ENCODE measurements around the gene WHRN. TPM values are rescaled to one million over a fixed set of nuclear protein-coding genes. Genes with fewer than 3 reads are reported as not detected.
A peak's percentile ranks its signal among the peaks of the same experiment; 100 is the strongest.

The WHRN gene
- total RNA-seq, 1 experiment from 2014 or later = 19.8 TPM

GRCh38 chr9:114367366-114367765 is 137.9 kb downstream of the WHRN start:
- no peaks in the 10 kb centered on the region for H3K79me2 ChIP-seq (ENCODE audit: low read depth)
- H3K4me2 ChIP-seq = no peak overlapping the region; the same call in 1 of the 2 replicates
- no peaks in the 10 kb centered on the region for H3K9me2 ChIP-seq (ENCODE audit: insufficient read depth)
- ChIA-PET CTCF (no interaction called here), POLR2A (ENCODE audit: unreplicated experiment) (no interaction called here)
- H3F3A ChIP-seq (ENCODE audit: insufficient read depth, low read depth) = peaks cover 34% of the 10 kb centered on the region; the same call in 1 of the 2 replicates
- H3K27me3 ChIP-seq (ENCODE audit: insufficient read depth, low read depth) = no peaks in the 10 kb centered on the region
- H4K20me1 ChIP-seq (ENCODE audit: insufficient read depth) = no peaks in the 10 kb centered on the region
- H2AFZ ChIP-seq = no peak overlapping the region
- no peak overlapping the region for H3K27ac ChIP-seq
- no peak overlapping the region for H3K4me3 ChIP-seq
- no peak for DNase-seq
- intact Hi-C loops (cut with micrococcal nuclease; ENCODE audit: unreplicated experiment) = no loop called here
- H3K36me3 ChIP-seq (ENCODE audit: low read depth) = no peaks in the 10 kb centered on the region
- peaks cover 38% of the 10 kb centered on the region for H3K4me1 ChIP-seq (replicated peaks; ENCODE audit: insufficient read depth)
- no peak for TF ChIP-seq CTCF (conservative IDR thresholded peaks at IDR 0.05)
- TF ChIP-seq EZH2 (IDR thresholded peaks at IDR 0.05; ENCODE audit: low read depth) = no peak
- no TSS peak for BruUV-seq (replicated peaks)
- no peaks in the 10 kb centered on the region for H3K9me3 ChIP-seq (ENCODE audit: insufficient read depth, low read depth)

GRCh38 chr9:114366334-114367128 is 138.7 kb downstream of the WHRN start:
- no peak for TF ChIP-seq CTCF (conservative IDR thresholded peaks at IDR 0.05)
- no peak for TF ChIP-seq EZH2 (IDR thresholded peaks at IDR 0.05; ENCODE audit: low read depth)
- H3K4me2 ChIP-seq = peak overlapping the region; percentile 35
- intact Hi-C loops (cut with micrococcal nuclease; ENCODE audit: unreplicated experiment) = no loop called here
- no peak overlapping the region for H3K4me3 ChIP-seq
- DNase-seq = peak in 1 of 2 experiments; percentile 68
- H4K20me1 ChIP-seq (ENCODE audit: insufficient read depth) = no peaks in the 10 kb centered on the region
- peaks cover 38% of the 10 kb centered on the region for H3K4me1 ChIP-seq (replicated peaks; ENCODE audit: insufficient read depth)
- ChIA-PET CTCF (interaction anchor here (0.6 kb wide), 1 partner anchor 385 kb away, joined by 11 read pairs; no protein-coding TSS in a partner anchor), POLR2A (ENCODE audit: unreplicated experiment) (no interaction called here)
- H3F3A ChIP-seq (ENCODE audit: insufficient read depth, low read depth) = peaks cover 34% of the 10 kb centered on the region; the same call in 1 of the 2 replicates
- H3K79me2 ChIP-seq (ENCODE audit: low read depth) = no peaks in the 10 kb centered on the region
- H3K9me2 ChIP-seq (ENCODE audit: insufficient read depth) = no peaks in the 10 kb centered on the region
- BruUV-seq (replicated peaks) = no TSS peak
- no peaks in the 10 kb centered on the region for H3K9me3 ChIP-seq (ENCODE audit: insufficient read depth, low read depth)
- H3K27ac ChIP-seq = peak overlapping the region; percentile 12; the same call in 1 of the 2 replicates
- no peaks in the 10 kb centered on the region for H3K36me3 ChIP-seq (ENCODE audit: low read depth)
- H3K27me3 ChIP-seq (ENCODE audit: insufficient read depth, low read depth) = no peaks in the 10 kb centered on the region
- H2AFZ ChIP-seq = no peak overlapping the region

GRCh38 chr9:114365194-114365593 is 140.1 kb downstream of the WHRN start:
- peaks cover 34% of the 10 kb centered on the region; the same call in 1 of the 2 replicates for H3F3A ChIP-seq (ENCODE audit: insufficient read depth, low read depth)
- CTCF ChIA-PET = interaction anchor here (0.6 kb wide), 1 partner anchor 41 kb away, joined by 3 read pairs; no protein-coding TSS in a partner anchor

More at GRCh38 chr9:114365194-114365593, 140.1 kb downstream of the WHRN start:
- no peak overlapping the region for H3K4me2 ChIP-seq
- H3K4me1 ChIP-seq (replicated peaks; ENCODE audit: insufficient read depth) = peaks cover 38% of the 10 kb centered on the region
- H3K4me3 ChIP-seq = no peak overlapping the region
- no TSS peak for BruUV-seq (replicated peaks)
- no peaks in the 10 kb centered on the region for H4K20me1 ChIP-seq (ENCODE audit: insufficient read depth)
- no peak for TF ChIP-seq CTCF (conservative IDR thresholded peaks at IDR 0.05)
- no peak overlapping the region for H2AFZ ChIP-seq
- H3K27ac ChIP-seq = peak overlapping the region; percentile 82; the same call in 1 of the 2 replicates
- no peaks in the 10 kb centered on the region for H3K36me3 ChIP-seq (ENCODE audit: low read depth)
- H3K79me2 ChIP-seq (ENCODE audit: low read depth) = no peaks in the 10 kb centered on the region
- POLR2A ChIA-PET (ENCODE audit: unreplicated experiment) = no interaction called here
- no peaks in the 10 kb centered on the region for H3K9me2 ChIP-seq (ENCODE audit: insufficient read depth)
- no peak for DNase-seq
- intact Hi-C loops (cut with micrococcal nuclease; ENCODE audit: unreplicated experiment) = no loop called here
- no peaks in the 10 kb centered on the region for H3K9me3 ChIP-seq (ENCODE audit: insufficient read depth, low read depth)
- H3K27me3 ChIP-seq (ENCODE audit: insufficient read depth, low read depth) = no peaks in the 10 kb centered on the region

All from PC-9 (cell line).